Activated T-helper 17 cell treated with anti-CD3 and anti-CD28 coated beads, Interleukin-2, amount 50 U/mL, for 72 hours (primary cell): ENCODE data around the gene UCN3. TPM values are rescaled to one million over a fixed set of nuclear protein-coding genes. Genes with fewer than 3 reads are reported as not detected.
A peak's percentile ranks its signal among the peaks of the same experiment; 100 is the strongest.
"Not testable (repeated sequence)": the region's sequence is repeated elsewhere in the genome, so short reads cannot be mapped to it uniquely, and the experiment has no call there.

Experiments
- ATAC-seq: fragments of 150-1000 bp; cut with Tn5 transposase; replicated peaks from 2 replicates; pipeline ENCODE4 v1.10.0; 2021; ENCODE audit warnings: mild to moderate bottlenecking, moderate library complexity
- H3K27ac Mint-ChIP-seq: one replicate; pipeline ENCODE4 v1.8.0; 2022; ENCODE audit warnings: mixed read lengths
- H3K27me3 Mint-ChIP-seq: one replicate; pipeline ENCODE4 v1.8.0; 2022; ENCODE audit warnings: mixed read lengths
- H3K36me3 Mint-ChIP-seq: one replicate; pipeline ENCODE4 v1.8.0; 2022; ENCODE audit warnings: low read depth, mild to moderate bottlenecking, mixed read lengths
- H3K4me1 Mint-ChIP-seq: one replicate; pipeline ENCODE4 v1.8.0; 2022; ENCODE audit warnings: mixed read lengths
- H3K4me3 Mint-ChIP-seq: one replicate; pipeline ENCODE4 v1.8.0; 2022; ENCODE audit warnings: mild to moderate bottlenecking, mixed read lengths
- H3K9me3 Mint-ChIP-seq: one replicate; pipeline ENCODE4 v1.8.0; 2022; ENCODE audit warnings: mixed read lengths
- total RNA-seq, 2 donors: library from RNA; stranded (reverse); gene quantifications; one replicate each; pipeline ENCODE4 v1.2.3, GENCODE V29; 2022

Gene UCN3
- total RNA-seq, 2 donors from 2014 or later = not detected

DNA sequence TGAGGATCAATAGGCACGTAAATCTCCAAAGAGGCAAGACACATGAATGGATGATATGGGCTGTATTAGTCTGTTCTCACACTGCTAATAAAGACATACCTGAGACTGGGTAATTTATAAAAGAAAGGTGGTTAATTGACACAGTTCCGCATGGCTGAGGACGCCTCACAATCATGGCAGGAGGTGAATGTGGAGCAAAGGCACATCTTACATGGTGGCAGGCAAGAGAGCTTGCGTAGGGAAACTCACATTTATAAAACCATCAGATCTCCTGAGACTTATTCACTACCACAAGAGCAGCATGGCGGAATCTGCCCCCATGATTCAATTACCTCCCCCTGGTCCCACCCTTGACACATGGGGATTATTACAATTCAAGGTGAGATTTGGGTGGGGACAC is 14.4 kb downstream of the UCN3 start:
- not testable (repeated sequence) for H3K27ac Mint-ChIP-seq, H3K36me3 Mint-ChIP-seq, ATAC-seq, H3K4me3 Mint-ChIP-seq, H3K4me1 Mint-ChIP-seq, H3K27me3 Mint-ChIP-seq, H3K9me3 Mint-ChIP-seq

- H3K4me1 Mint-ChIP-seq, H3K4me3 Mint-ChIP-seq, H3K27me3 Mint-ChIP-seq, H3K36me3 Mint-ChIP-seq, ATAC-seq, H3K9me3 Mint-ChIP-seq, H3K27ac Mint-ChIP-seq: not testable (repeated sequence)
Measured at GRCh38 chr10:5380395-5380794, 15.6 kb downstream of the UCN3 start.

DNA sequence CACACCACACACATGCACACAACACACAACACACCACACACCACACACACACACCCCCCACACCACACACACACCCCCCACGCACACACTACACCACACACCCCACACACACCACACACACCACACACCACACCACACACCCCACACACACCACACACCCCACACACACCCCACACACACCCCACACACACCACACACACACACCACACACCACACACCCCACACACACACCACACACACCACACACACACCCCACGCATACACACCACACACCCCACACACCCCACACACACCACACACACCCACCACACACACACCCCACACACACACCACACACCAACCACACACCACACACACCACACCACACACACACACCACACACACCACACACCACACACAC is 16.4 kb downstream of the UCN3 start:
- Mint-ChIP-seq H3K27ac (no peak overlapping the region), H3K27me3 (peaks cover 3% of the 10 kb centered on the region), H3K4me1 (no peaks in the 10 kb centered on the region), H3K36me3 (no peaks in the 10 kb centered on the region), H3K9me3 (no peaks in the 10 kb centered on the region), H3K4me3 (no peak overlapping the region)
- ATAC-seq = no peak

DNA sequence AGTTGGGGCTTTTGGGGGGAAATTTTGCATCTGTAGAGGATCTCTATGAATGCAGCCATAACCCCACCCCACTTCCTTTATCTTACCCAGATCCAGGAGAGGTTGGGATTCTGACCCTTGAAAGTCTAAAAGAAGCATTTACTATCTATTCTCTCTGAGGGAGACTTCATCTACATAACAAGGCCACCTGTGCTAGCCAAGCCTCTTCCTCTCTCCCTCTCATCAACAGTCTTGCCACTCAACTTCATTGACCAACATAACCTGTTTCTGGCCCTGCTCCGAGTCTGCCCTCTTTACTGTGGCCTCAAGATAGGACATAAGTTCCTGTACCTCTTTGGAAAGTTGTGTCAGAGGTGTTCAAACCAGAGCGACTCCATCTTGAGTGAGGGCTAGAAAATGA is 20.5 kb downstream of the UCN3 start:
- Mint-ChIP-seq H3K9me3 (peaks cover 10% of the 10 kb centered on the region), H3K36me3 (no peaks in the 10 kb centered on the region), H3K4me3 (no peak overlapping the region), H3K27me3 (peaks cover 11% of the 10 kb centered on the region), H3K27ac (no peak overlapping the region), H3K4me1 (no peaks in the 10 kb centered on the region)
- no peak for ATAC-seq

GRCh38 chr10:5387169-5387568 is 22.4 kb downstream of the UCN3 start:
- Mint-ChIP-seq H3K4me3 (no peak overlapping the region), H3K36me3 (no peaks in the 10 kb centered on the region), H3K4me1 (no peaks in the 10 kb centered on the region), H3K9me3 (peaks cover 23% of the 10 kb centered on the region), H3K27me3 (peaks cover 11% of the 10 kb centered on the region), H3K27ac (no peak overlapping the region)
- ATAC-seq = peak; percentile 46

- no peak for ATAC-seq
- Mint-ChIP-seq H3K27ac (no peak overlapping the region), H3K27me3 (peaks cover 14% of the 10 kb centered on the region), H3K36me3 (no peaks in the 10 kb centered on the region), H3K4me1 (no peaks in the 10 kb centered on the region), H3K4me3 (no peak overlapping the region), H3K9me3 (peaks cover 23% of the 10 kb centered on the region)
Measured at GRCh38 chr10:5390607-5391205, 25.9 kb downstream of the UCN3 start.

- ATAC-seq = no peak
- Mint-ChIP-seq H3K36me3 (no peaks in the 10 kb centered on the region), H3K4me3 (no peak overlapping the region), H3K27me3 (peaks cover 8% of the 10 kb centered on the region), H3K27ac (no peak overlapping the region), H3K4me1 (no peaks in the 10 kb centered on the region), H3K9me3 (peaks cover 23% of the 10 kb centered on the region)
Measured at GRCh38 chr10:5391790-5392189, 27.0 kb downstream of the UCN3 start.

GRCh38 chr10:5393529-5393928 is 28.8 kb downstream of the UCN3 start:
- Mint-ChIP-seq H3K36me3 (no peaks in the 10 kb centered on the region), H3K9me3 (peaks cover 18% of the 10 kb centered on the region), H3K4me3 (no peak overlapping the region), H3K27ac (no peak overlapping the region), H3K4me1 (no peaks in the 10 kb centered on the region), H3K27me3 (peaks cover 9% of the 10 kb centered on the region)
- ATAC-seq = no peak

GRCh38 chr10:5395168-5395567 is 30.4 kb downstream of the UCN3 start:
- Mint-ChIP-seq H3K9me3 (peaks cover 12% of the 10 kb centered on the region), H3K36me3 (no peaks in the 10 kb centered on the region)

DNA sequence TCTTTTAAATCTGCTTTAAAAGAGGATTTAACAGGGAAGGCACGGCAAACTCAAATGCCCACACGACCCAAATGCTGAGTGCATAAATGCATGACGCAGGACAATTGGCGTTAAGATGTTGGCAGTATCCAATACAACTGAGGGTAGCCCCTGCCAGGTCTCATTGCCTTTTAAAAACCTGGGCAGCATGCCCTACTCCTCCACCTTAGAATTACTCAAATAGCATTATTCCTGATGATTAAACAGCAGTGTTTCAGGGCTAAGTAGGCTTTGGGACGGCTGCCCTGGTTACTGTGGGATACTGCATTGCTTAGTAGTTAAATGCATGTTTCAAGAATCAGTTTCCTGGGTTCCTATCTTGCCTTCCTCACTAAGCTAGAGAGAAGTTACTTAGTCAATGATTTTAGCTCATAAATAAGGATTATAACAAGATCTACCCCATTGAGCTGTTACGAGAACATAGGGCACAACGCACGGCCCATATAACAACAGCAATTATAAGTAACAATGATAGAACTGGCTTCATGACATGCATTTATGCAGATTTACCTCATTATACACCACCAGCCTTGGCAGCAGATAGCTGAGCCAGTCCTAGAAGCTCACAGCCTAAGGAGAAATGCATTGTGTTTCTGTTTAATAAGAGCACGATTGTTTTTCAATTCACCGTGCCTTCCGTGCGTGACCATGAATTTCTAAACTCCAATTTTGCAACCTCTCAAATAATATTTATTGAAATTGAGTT is 32.0 kb downstream of the UCN3 start:
- H3K4me1 Mint-ChIP-seq = no peaks in the 10 kb centered on the region
- H3K27me3 Mint-ChIP-seq = peaks cover 14% of the 10 kb centered on the region
- ATAC-seq = no peak
- no peaks in the 10 kb centered on the region for H3K9me3 Mint-ChIP-seq
- H3K4me3 Mint-ChIP-seq = no peak overlapping the region
- H3K36me3 Mint-ChIP-seq = no peaks in the 10 kb centered on the region
- no peak overlapping the region for H3K27ac Mint-ChIP-seq

More at GRCh38 chr10:5395168-5395567, 30.4 kb downstream of the UCN3 start:
- no peak overlapping the region for H3K27ac Mint-ChIP-seq
- no peaks in the 10 kb centered on the region for H3K4me1 Mint-ChIP-seq
- peaks cover 14% of the 10 kb centered on the region for H3K27me3 Mint-ChIP-seq
- no peak overlapping the region for H3K4me3 Mint-ChIP-seq
- no peak for ATAC-seq

- Mint-ChIP-seq H3K9me3 (no peaks in the 10 kb centered on the region), H3K27me3 (peaks cover 11% of the 10 kb centered on the region), H3K36me3 (no peaks in the 10 kb centered on the region), H3K4me1 (no peaks in the 10 kb centered on the region), H3K27ac (no peak overlapping the region), H3K4me3 (no peak overlapping the region)
- no peak for ATAC-seq
Measured at GRCh38 chr10:5399332-5399731, 34.6 kb downstream of the UCN3 start.

- Mint-ChIP-seq H3K36me3 (no peaks in the 10 kb centered on the region), H3K27ac (no peak overlapping the region), H3K4me3 (no peak overlapping the region), H3K27me3 (peaks cover 11% of the 10 kb centered on the region), H3K4me1 (no peaks in the 10 kb centered on the region), H3K9me3 (no peaks in the 10 kb centered on the region)
- no peak for ATAC-seq
Measured at GRCh38 chr10:5400468-5401240, 35.9 kb downstream of the UCN3 start.

DNA sequence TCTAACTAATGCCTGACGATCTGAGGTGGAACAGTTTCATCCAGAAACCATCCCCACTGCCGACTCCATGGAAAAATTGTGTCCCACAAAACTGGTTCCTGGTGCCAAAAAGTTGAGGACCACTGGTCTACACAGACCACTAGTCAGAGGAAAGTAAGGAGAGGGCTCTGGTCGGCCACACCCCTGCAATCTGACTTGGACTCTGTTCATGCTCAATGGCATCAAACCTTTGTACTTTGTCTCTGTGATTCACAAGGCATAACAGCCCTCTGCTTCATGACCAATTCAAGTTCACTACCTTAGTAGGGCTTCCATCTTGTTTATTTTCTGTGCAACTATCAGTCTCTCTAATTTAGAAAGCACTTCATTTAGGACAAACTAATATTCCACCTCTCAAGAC is 38.0 kb downstream of the UCN3 start:
- Mint-ChIP-seq H3K27ac (no peak overlapping the region), H3K27me3 (peaks cover 7% of the 10 kb centered on the region), H3K36me3 (no peaks in the 10 kb centered on the region), H3K4me1 (no peaks in the 10 kb centered on the region), H3K9me3 (no peaks in the 10 kb centered on the region), H3K4me3 (no peak overlapping the region)
- no peak for ATAC-seq

DNA sequence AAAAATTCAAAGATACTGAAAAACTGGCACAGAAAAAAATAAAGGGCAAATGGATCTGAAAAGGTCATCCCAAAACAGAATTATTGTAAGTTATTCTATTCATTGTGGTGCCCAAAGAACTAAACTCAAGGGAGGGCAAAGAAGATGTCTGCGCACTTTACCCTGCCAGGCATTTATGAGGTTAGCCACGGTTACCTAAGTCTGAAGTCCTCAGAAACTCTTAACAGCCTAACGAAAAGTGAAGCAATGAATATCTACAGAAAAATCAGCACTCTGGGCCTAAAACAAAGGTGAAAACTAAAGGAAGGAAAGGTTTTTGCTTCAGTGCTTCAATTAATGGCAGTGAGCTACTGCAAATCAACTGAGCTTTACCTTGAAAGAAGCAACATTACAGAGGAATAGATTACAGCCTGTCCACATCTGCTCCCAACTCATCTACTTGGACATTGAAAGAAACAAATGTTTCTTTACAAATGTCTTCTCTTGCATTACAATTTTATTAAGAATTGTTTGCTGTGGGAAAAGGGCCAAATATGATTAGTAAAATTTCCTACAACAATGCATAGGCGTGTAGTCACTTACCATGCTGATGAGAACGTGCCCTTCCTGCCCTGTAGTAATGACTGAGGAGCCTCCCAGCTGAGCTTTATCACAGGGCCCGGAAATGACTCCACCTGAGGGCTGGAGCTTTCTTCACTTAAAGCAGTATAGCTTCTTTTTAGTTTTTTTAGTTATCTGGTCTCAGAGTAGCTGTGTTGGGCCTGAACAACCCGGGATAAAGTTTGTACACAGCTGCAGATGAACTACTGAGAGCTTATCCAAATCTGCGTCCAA is 39.7 kb downstream of the UCN3 start, which contains the start of gene TUBAL3:
Gene TUBAL3 (minus strand): TSS at position 621 of the 834 bp plus-strand sequence. CDS start 36 bp downstream, at position 585.
- H3K27me3 Mint-ChIP-seq = peaks cover 7% of the 10 kb centered on the region
- peak; percentile 31 for ATAC-seq
- no peaks in the 10 kb centered on the region for H3K4me1 Mint-ChIP-seq
- H3K4me3 Mint-ChIP-seq = no peak within 1 kb of the TSS
- H3K36me3 Mint-ChIP-seq = no peaks in the 10 kb centered on the region
- no peaks in the 10 kb centered on the region for H3K9me3 Mint-ChIP-seq
- H3K27ac Mint-ChIP-seq = no peak within 1 kb of the TSS
